ENCODE results near the gene STK32B.

DNA sequence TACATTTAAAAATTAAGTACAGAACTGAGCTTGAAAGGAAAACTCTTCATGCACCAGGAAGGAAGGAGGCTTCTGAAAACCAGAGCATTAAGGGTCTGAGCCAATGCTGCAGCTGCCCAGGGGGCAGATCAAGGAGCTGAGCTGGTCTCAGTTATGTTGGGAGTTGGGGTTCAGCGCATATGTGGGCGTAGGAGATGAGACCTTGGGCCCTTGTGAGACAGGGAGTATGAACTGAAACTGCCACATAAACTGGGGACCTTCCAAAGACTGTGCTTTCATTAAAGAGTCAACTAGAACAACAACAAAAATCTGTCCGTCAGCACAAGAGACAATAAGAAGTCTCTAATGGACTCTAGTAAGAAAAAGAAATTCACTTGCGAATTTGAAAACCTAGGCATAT is 226.9 kb downstream of the STK32B start:
- TF ChIP-seq POLR2A (IDR thresholded peaks at IDR 0.05): no peak
- TF ChIP-seq, protein P1, sequence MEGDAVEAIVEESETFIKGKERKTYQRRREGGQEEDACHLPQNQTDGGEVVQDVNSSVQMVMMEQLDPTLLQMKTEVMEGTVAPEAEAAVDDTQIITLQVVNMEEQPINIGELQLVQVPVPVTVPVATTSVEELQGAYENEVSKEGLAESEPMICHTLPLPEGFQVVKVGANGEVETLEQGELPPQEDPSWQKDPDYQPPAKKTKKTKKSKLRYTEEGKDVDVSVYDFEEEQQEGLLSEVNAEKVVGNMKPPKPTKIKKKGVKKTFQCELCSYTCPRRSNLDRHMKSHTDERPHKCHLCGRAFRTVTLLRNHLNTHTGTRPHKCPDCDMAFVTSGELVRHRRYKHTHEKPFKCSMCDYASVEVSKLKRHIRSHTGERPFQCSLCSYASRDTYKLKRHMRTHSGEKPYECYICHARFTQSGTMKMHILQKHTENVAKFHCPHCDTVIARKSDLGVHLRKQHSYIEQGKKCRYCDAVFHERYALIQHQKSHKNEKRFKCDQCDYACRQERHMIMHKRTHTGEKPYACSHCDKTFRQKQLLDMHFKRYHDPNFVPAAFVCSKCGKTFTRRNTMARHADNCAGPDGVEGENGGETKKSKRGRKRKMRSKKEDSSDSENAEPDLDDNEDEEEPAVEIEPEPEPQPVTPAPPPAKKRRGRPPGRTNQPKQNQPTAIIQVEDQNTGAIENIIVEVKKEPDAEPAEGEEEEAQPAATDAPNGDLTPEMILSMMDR (IDR thresholded peaks at IDR 0.05): no peak
